ENCODE data around the gene GEMIN2. TPM values are rescaled to one million over a fixed set of nuclear protein-coding genes. Genes with fewer than 3 reads are reported as not detected.
"Not testable (repeated sequence)": the region's sequence is repeated elsewhere in the genome, so short reads cannot be mapped to it uniquely, and the experiment has no call there.

Gene GEMIN2
- polyA plus RNA-seq, 1 experiment: 5.9 TPM

DNA sequence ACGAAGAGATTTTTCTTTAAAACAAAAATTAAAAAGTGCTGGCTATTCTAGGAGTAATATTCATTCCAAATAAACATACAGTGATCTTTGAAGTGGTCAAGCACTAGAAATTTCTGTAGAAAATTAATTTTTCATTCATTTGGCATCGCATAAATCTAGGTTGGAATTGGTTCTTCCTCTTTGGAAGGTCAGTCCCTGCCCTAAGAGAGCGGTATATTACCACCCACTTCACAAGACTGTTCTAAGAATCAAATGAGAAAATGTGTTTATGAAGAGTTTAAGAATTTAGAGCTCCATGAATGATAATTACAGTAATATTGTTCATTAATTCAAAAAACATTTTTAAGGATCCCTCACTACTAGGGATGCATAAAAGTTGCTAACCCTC is 444 bp upstream of the GEMIN2 start:
- DNase-seq (ENCODE audit: low read depth): no peak
- TF ChIP-seq, protein P1, sequence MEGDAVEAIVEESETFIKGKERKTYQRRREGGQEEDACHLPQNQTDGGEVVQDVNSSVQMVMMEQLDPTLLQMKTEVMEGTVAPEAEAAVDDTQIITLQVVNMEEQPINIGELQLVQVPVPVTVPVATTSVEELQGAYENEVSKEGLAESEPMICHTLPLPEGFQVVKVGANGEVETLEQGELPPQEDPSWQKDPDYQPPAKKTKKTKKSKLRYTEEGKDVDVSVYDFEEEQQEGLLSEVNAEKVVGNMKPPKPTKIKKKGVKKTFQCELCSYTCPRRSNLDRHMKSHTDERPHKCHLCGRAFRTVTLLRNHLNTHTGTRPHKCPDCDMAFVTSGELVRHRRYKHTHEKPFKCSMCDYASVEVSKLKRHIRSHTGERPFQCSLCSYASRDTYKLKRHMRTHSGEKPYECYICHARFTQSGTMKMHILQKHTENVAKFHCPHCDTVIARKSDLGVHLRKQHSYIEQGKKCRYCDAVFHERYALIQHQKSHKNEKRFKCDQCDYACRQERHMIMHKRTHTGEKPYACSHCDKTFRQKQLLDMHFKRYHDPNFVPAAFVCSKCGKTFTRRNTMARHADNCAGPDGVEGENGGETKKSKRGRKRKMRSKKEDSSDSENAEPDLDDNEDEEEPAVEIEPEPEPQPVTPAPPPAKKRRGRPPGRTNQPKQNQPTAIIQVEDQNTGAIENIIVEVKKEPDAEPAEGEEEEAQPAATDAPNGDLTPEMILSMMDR (IDR thresholded peaks at IDR 0.05; ENCODE audit: insufficient read depth, low read depth, low read length): no peak
- Histone ChIP-seq H3K36me3 (ENCODE audit: control insufficient read depth, insufficient read depth, low read length) (no peaks in the 10 kb centered on the region), H3K27me3 (ENCODE audit: control insufficient read depth, insufficient read depth, low read length) (no peaks in the 10 kb centered on the region), H3K4me3 (ENCODE audit: low read depth, low read length) (peak overlapping the region; percentile 97)
- ChIA-PET CTCF (interaction anchor here (0.6 to 1.1 kb wide), 3 partner anchors 11 to 313 kb away, joined by 3 read pairs; partner anchors contain the start of gene SEC23A), POLR2A (interaction anchor here (0.7 kb wide), 2 partner anchors 10 to 263 kb away, joined by 3 to 6 read pairs; partner anchors contain the start of gene SEC23A)

DNA sequence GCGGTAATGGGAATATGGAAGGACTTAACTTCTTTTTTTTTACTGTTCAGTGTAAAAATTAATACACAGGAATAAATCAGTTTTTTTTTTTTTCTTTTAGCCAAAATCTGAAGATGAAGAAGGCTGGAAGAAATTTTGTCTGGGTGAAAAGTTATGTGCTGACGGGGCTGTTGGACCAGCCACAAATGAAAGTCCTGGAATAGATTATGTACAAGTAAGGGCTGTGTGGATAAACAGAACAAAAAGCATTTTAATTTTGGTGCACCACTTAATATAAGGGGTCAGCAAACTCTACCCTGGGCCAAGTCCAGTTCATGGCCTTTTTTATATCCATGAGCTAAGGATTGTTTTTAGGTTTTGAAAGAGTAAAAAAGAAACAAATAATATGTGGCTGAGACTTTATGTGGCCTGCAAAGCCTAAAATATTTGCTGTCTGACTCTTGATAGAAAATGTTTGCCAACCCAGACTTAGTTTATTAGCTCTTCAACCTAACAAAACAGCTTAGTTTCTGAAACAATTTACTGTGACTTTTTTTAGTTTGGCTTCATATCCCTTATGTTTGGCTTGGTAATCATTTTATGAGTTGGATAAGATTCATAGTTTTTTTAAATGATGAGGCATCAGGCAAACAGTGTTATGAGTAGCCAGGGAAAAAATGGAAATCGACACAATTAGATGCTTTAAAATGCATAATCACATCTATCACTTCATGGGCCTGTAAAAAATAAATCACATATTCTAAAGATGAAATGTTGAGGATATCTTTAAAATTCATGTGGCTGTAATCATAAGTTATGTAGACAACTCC is 8.4 kb downstream of the GEMIN2 start:
- Histone ChIP-seq H3K36me3 (ENCODE audit: control insufficient read depth, insufficient read depth, low read length) (no peaks in the 10 kb centered on the region), H3K27me3 (ENCODE audit: control insufficient read depth, insufficient read depth, low read length) (no peaks in the 10 kb centered on the region), H3K4me3 (ENCODE audit: low read depth, low read length) (no peak overlapping the region)
- DNase-seq (ENCODE audit: low read depth): no peak
- POLR2A ChIA-PET: no interaction called here
- CTCF ChIA-PET: interaction anchor here (0.6 to 1.3 kb wide), 2 partner anchors 12 to 33 kb away, joined by 3 read pairs; no protein-coding TSS in a partner anchor
- TF ChIP-seq, protein P1 (IDR thresholded peaks at IDR 0.05; ENCODE audit: insufficient read depth, low read depth, low read length): no peak

DNA sequence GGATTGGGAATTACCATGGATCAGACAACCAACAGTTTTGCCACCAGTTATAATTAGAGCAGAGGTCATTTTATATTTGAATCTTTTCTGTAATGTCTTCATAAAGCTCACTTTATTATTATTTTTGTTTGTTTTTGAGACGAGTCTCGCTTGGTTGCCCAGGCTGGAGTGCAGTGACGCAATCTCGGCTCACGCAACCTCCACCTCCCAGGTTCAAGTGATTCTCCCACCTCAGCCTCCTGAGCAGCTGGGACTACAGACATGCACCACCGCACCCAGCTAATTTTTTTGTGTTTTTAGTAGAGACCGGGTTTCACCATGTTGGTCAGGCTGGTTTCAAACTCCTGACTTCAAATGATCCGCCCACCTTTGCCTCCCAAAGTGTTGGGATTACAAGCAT is 23.7 kb downstream of the GEMIN2 start:
- H3K27me3 ChIP-seq (ENCODE audit: control insufficient read depth, insufficient read depth, low read length); POLR2A ChIA-PET; CTCF ChIA-PET: not testable (repeated sequence)

DNA sequence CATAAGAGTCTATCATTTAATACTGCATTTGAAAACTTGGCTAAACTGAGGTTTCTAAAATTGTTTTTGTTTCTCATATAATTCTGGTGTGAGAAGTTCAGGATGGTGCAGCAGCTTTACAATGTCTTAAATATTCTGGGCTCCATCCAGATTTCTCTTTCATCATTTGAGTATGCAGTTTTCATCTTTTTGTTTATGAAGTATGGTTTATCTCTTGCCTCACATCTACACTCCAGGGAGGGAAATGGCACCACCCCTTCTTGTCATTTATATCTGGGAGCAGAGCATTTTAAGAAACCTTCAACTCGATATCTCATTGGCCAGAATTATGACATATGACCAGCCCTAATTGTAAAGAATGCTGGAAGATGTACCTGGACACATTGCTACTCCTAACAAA is 24.3 kb downstream of the GEMIN2 start:
- DNase-seq (ENCODE audit: low read depth): no peak
- POLR2A ChIA-PET: no interaction called here
- H3K4me3 ChIP-seq (ENCODE audit: low read depth, low read length): no peak overlapping the region
- CTCF ChIA-PET: no interaction called here
- TF ChIP-seq, protein P1 (IDR thresholded peaks at IDR 0.05; ENCODE audit: insufficient read depth, low read depth, low read length): no peak
- H3K27me3 ChIP-seq (ENCODE audit: control insufficient read depth, insufficient read depth, low read length): no peaks in the 10 kb centered on the region
- H3K36me3 ChIP-seq (ENCODE audit: control insufficient read depth, insufficient read depth, low read length): no peaks in the 10 kb centered on the region; the same call in 1 of the 2 replicates

More for the DNA sequence above, 23.7 kb downstream of the GEMIN2 start:
- DNase-seq (ENCODE audit: low read depth); H3K36me3 ChIP-seq (ENCODE audit: control insufficient read depth, insufficient read depth, low read length); H3K4me3 ChIP-seq (ENCODE audit: low read depth, low read length): not testable (repeated sequence)

DNA sequence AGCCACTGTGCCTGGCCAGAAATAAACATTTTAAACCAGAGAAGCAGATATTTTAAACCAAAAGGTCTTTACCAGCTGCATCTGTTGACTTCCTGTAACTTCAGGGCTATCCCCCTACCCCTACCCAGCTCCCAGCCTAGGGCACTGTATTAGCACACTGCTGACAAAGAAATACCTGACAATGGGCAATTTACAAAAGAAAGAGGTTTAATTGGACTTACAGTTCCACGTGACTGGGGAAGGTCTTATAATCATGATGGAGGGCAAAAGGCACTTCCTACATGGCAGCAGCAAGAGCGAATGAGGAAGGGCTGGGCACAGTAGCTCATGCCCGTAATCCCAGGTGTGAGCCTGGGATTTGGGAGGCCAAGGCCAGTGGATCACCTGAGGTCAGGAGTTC is 26.0 kb downstream of the GEMIN2 start:
- no peak overlapping the region for H3K4me3 ChIP-seq (ENCODE audit: low read depth, low read length)
- ChIA-PET CTCF (no interaction called here), POLR2A (no interaction called here)
- H3K27me3 ChIP-seq (ENCODE audit: control insufficient read depth, insufficient read depth, low read length): no peaks in the 10 kb centered on the region
- no peak for DNase-seq (ENCODE audit: low read depth)
- no peaks in the 10 kb centered on the region; the same call in 1 of the 2 replicates for H3K36me3 ChIP-seq (ENCODE audit: control insufficient read depth, insufficient read depth, low read length)
- TF ChIP-seq, protein P1 (IDR thresholded peaks at IDR 0.05; ENCODE audit: insufficient read depth, low read depth, low read length): no peak

DNA sequence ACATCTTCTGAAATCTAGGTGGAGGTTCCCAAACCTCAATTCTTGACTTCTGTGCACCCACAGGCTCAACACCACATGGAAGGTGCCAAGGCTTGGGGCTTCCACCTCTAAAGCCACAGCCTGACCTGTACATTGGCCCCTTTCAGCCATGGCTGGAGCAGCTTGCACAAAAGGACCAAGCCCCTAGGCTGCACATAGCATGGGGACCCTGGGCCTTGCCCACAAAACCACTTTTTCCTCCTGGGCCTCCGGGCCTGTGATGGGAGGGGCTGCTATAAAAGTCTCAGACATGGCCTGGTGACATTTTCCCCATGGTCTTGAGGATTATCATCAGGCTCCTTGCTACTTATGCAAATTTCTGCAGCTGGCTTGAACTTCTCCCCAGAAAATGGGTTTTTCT is 27.5 kb downstream of the GEMIN2 start:
- H3K27me3 ChIP-seq (ENCODE audit: control insufficient read depth, insufficient read depth, low read length); H3K4me3 ChIP-seq (ENCODE audit: low read depth, low read length); DNase-seq (ENCODE audit: low read depth); H3K36me3 ChIP-seq (ENCODE audit: control insufficient read depth, insufficient read depth, low read length); POLR2A ChIA-PET; CTCF ChIA-PET: not testable (repeated sequence)

DNA sequence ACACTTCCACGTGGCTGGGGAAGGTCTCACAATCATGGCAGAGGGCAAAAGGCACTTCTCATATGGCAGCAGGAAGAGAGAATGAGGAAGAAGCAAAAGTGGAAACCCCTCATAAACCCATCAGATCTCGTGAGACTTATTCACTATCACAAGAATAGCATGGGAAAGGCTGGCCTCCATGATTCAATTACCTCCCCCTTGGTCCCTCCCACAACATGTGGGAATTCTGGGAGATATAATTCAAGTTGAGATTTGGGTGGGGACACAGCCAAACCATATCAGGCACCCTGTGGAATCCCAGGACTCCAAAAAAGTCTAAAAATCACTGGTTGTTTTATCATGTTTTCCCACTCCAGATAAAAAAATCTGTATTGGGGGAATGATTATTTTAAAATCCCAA is 29.1 kb downstream of the GEMIN2 start:
- DNase-seq (ENCODE audit: low read depth); CTCF ChIA-PET; H3K4me3 ChIP-seq (ENCODE audit: low read depth, low read length); H3K27me3 ChIP-seq (ENCODE audit: control insufficient read depth, insufficient read depth, low read length); H3K36me3 ChIP-seq (ENCODE audit: control insufficient read depth, insufficient read depth, low read length); POLR2A ChIA-PET: not testable (repeated sequence)
